ENCODE results near the gene ZNF579.

The ZNF579 gene

DNA sequence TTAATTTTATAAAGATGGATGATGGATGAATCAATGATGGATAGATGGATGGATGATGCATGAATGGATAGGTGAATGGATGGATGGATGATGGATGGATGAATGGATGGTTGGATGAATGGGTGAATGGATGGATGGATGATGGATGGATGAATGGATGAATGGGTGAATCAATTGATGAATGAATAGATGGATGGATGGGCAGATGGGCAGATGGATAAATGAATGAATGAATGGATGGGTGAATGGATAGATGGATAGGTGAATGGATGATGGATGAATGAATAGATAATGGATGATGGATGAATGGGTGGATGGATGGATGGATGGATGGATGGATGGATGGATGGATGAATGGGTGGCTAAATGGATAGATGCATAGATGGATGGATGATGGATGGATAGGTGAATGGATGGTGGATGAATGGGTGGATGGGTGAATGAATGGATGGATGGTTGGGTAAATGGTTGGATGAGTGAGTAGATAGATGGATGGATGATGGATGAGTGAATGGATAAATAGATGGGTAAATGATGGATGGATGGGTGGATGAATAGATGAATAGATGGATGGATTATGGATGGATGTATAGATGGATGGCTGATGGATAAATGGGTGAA is 12.8 kb downstream of the ZNF579 start:
- DNase-seq (ENCODE audit: low spot score): no peak

DNA sequence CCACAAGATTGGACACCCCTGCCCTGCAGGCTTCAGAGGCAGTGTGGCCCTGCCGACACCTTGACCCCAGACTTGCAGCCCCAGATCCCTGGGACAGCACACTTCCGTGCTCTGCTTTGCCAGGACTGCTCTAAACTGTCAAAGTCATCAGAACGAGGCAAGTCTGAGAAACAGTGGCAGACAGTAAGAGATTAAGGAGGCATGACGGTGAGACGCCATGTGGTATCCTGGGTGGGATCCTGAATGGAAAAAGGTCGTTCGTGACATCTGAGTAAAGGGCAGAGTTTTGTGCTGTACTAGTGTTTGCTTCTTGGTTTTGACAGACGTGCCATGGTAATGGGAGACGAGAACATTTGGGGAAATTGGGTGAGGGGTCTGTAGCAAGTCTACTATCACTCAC is 13.8 kb downstream of the ZNF579 start:
- no peak for DNase-seq (ENCODE audit: low spot score)

DNA sequence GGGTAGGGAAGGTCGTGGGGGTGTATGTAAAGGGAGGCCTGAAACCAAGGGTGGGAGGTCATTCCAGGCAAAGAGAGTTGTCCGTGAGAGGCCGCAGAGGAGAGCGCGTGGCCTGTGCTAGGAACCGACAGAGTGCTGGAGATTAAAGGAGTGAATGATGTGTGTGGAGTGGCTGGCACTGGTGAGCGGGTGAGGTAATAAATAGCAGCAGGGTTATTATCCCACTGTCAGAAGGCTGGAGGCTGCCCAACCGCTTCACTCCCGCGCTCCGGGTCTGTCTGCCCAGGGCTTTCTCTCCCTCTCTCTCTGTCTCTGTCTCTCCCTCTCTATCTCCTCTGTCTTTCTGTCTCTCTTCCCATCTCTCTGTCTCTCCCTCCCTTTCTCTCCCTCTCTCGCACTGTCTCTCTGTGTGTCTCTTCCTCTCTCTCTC is 17.4 kb downstream of the ZNF579 start:
- no peak for DNase-seq (ENCODE audit: low spot score)

DNA sequence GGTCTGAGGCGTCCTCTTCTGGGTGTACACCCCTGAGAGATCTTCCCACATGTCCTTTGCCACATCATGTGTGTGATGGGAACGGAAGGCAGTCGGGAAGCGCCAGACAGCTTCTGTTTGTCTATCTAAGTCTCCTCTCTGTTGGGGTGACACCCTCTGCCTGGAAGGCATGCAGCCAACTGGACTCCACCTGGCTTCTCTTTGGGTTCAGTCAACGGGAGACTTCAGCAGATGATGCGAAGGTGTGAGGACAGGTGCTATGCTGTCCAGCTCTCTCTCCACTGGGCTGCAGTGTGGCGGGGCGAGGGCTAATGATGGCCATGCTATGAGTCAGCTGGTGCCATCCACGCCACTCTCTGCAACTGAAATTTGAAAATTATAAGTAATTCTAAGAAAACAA is 21.0 kb downstream of the ZNF579 start:
- no peak for DNase-seq (ENCODE audit: low spot score)

DNA sequence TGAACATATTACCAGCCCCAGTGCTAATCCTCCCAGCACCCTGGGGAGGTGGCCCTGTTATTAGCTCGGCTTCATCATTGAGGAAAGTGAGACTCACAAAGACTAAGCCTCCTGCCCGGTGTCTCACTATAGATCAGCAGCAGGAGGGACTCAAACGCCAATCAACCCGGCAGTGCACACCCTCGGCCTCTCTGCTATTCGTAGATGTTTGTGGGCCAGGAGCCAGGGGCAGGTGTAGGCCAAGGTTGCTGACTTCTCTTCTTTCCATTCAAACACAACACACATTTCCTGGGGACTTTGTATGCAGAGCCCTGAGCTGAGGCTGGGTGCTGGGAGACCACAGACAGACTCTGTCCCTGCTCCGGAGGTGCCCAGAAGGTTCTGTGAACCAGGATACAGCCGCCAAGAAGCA is 25.9 kb downstream of the ZNF579 start:
- no peak for DNase-seq (ENCODE audit: low spot score)

DNA sequence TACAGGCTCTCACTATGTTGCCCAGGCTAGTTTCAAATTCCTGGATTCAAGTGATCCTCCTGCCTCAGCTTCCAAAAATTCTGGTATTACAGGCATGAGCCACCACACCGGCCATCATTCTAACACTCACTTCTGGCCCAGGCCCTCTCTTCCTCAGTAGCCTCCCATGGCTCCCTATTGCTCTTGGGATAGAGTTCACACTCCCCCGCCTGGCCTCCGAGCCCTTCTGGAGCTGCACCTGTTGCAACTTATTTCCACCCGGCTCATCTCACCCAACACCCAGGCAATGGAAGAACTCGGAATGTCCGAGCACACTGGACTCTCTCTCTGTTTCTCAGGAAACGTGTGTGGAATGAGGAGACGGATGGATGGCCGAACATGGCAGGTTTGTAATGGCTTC is 26.3 kb downstream of the ZNF579 start:
- DNase-seq (ENCODE audit: low spot score): no peak

DNA sequence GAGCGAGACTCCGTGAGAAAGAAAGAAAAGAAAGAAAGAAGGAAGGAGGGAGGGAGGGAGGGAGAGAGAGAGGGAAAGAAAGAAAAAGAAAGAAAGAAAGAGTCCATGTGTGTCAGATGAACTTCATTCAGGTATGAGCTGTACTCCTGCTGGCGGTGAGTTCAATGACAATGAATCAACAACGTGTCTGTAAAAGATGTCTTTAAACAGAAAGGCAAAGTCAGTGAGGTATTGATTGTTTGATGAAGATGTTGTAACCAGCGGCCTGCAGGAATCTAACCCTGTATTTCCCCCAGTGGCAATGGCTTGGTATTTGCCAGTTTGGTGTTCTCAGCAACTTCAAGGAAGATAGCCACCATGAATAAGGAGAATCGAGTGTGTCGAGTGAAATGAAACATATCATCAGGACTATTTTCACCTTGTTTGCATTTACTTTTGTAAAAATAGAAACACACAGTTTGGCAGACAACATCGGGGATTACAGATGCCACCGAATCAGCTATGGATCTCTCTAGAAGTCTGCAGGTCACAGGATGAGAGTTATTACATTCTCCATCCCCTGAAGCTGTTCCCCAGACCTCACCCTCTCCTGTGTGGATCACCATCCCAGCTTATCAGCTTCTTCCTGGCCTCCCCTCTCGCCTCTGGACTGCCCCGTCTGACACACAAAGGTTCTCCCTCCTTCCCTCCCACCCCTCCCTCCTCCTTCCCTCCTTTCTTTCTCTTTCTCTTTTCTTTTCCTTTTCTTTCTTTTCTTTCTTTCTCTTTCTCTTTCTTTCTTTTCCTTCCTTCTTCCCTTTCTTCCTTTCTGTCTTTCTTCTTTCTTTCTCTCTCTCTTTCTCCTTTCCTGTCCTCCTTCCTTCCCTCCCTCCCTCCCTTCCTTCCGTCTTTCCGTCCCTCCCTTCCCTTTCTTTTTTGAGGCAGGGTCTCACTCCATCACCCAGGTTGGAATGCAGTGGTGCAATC is 27.1 kb downstream of the ZNF579 start:
- DNase-seq (ENCODE audit: low spot score): no peak

DNA sequence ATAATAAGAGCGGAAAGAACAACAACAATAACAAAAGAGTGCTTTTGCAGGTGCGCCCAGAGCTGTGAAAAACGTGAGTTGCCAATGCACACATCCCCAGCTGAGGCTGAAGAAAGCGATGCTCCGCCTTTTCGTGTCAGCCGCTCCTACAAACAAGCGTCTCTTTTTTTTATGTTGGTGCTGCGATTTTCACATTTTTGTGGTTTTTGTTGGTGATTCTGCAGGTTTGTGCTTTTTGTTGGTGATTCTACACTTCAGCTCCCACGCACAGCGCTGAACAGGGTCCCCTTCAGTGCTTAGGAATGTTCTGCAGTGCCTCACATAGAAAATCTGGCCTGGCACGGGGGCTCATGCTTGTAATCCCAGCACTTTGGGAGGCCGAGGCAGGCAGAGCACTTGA is 28.0 kb downstream of the ZNF579 start:
- DNase-seq (ENCODE audit: low spot score): peak; percentile 9

DNA sequence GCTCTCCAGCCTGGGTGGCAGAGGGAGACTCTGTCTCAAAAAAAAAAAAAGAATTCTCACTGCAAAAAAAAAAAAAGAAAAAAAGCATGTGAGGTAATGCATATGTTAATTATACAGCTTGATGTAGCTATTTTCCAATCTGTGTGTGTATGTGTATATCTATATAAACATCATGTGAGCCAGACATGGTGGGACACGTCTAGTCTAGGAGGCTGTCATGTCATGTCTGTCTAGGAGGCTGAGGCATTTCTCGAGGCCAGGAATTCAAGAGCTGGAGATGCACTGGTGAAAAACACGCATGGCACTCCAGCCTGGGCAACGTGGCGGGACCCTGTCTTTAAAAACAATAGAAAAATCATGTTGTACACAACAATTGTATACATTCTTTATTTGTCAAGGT is 28.4 kb downstream of the ZNF579 start:
- DNase-seq (ENCODE audit: low spot score): no peak

DNA sequence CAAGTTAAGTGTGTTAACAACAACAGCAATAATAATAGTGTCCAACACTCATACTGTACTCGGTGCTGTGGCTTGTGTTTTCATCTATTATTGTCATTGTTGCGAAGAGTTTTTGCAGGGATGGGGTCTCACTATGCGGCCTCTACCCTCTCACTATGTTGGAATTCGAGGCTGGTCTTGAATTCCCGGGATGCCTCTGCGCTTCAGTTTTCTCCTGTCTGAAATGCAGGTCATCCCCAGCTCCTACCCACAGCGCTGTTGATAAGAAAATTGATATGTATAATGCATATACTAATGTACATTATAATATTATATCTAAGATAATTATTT is 30.4 kb downstream of the ZNF579 start:
- no peak for DNase-seq (ENCODE audit: low spot score)

DNA sequence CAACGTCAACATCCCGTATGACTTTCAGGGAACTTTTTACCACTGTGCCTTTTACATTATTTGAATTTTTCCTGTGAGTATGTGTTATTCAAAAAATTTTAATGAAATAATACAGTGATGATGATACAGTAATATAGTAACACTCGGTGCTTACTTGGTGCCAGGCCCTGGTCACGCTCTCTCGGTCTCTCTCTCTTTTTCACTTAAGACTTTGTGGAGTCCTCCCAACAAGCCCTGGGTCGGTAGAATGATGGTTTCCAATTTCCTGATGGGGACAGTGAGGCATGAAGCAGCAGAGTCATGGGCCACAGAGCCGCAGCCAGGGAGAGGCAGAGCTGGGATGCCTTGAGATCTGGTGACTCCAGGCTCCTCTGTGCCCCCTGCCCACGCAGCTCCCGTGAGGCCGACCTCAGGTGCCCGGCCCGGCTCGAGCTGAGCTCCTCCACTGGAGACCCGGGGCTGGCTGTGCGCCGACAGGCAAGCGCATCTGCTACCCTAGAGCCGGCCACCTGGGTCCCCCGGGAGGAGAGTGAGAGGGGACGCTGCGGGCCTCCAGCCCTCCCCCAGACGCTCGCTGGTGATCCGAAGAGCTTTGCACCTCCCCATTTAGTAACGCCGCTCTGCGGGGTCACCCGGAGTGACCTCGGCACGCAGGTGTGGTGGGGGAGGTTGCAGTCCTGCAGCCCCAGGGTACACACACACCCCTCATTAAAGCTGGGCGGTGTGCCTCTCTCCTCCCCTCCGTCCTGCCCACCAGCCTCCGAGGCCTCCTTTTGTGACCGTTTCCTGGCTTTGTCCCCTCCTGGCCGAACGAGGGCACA is 30.9 kb downstream of the ZNF579 start:
- peak; percentile 94 for DNase-seq (ENCODE audit: low spot score)

DNA sequence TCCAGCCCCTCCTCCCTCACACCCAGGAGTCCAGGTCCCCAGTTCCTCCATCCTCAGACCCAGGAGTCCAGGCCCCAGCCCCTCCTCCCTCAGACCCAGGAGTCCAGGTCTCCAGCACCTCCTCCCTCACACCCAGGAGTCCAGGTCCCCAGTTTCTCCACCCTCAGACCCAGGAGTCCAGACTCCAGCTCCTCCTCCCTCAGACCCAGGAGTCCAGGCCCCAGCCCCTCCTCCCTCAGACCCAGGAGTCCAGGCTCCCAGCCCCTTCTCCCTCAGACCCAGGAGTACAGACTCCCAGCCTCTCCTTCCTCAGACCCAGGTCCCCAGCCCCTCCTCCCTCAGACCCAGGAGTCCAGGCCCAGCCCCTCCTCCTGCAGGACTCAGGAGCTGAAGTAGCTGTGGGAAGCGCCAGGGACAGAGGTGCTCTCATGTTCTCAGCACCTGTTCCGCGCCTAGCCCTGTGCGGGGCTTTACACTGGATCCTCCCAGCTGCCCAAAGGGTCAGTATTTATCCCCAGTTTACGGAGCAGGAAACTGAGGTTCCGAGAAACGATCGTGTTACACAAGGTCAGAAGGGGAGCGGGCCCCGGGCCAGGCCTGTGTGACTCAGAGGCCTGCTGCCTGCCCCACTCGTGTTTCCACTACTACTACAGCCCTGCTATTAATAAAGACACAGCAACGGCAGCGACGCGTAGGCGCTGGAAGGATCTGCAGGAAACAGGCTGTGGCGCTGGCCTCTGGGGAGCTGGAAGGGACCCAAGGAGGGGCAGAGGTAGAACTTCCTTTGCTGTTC is 33.6 kb downstream of the ZNF579 start:
- peak; percentile 6 for DNase-seq (ENCODE audit: low spot score)

DNA sequence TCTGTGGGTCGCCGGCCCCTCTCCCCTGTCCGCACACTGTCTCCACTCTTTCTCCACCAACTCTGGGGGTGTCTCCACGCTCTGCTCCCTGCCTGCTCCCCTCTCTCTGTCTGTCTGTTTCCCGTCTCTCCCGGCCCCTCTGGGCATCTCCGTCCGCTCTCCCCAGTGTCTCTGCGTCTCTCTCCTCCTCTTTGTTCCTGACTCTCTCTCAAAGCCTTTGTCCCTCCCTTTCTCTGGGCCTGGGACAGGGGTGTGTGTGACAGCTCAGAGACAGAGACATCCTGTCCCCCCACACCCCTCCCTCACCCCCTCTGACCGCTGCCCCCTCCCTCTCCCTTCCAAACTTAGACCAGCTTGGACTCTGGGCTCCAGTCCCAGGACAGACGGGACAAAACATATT is 34.6 kb downstream of the ZNF579 start:
- DNase-seq (ENCODE audit: low spot score): no peak

DNA sequence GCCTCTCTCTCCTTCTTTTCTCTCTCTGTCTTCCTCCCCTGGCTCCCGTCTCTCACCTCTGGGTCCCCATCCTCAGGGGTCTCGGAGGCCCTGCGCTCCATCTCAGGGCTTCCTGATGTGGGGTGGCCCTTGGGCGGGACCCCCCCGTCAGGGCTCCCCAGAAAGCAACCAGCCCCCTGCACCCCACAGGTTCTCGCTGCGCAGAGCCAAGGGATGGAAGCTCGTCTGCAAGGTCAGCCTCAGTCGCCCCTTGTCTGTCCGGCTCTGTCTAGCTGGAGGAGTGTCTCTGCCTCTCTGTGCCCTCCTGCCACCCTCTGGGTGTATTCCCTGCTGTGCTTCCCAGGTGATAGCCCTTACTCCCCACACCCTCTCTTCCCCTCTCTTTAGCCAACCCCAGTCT is 35.2 kb downstream of the ZNF579 start, which contains the start of gene SBK3:
Gene SBK3 (minus strand): TSS at position 101 of the 400 bp plus-strand sequence. CDS start 0 bp downstream, at position 101.
- no peak for DNase-seq (ENCODE audit: low spot score)

DNA sequence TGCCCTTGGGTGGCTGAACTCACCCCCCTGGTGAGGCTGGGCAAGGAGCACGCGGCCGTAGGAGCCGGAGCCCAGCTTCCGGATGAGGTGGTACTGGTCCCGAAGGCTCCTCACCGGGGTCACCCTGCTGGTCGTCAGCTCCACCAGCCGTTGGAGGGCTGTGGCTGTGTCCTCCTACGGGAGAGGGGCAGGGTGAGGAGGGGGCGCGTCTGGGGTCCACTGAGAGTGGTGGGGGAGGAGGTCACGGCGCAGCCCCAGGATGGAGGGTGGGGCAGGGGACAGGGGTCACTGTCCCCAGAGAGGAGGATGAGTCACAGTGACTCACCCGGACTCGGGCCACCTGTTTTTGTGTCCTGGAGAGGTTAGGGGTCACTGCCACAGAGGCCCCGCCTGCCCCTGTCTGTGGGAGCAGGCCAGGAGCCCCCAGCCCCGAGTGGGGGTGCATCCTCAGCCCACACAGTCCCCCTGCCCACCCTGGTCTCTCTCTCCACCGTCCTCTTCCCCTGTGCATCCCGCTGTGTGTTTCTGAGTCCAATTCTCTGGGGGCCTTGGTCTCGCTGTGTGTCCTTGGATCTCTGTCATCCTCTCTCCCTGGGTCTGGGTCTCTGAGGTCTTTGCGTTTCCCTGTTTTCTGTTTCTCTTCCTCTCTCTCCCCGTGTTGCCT is 35.7 kb downstream of the ZNF579 start:
- no peak for DNase-seq (ENCODE audit: low spot score)

DNA sequence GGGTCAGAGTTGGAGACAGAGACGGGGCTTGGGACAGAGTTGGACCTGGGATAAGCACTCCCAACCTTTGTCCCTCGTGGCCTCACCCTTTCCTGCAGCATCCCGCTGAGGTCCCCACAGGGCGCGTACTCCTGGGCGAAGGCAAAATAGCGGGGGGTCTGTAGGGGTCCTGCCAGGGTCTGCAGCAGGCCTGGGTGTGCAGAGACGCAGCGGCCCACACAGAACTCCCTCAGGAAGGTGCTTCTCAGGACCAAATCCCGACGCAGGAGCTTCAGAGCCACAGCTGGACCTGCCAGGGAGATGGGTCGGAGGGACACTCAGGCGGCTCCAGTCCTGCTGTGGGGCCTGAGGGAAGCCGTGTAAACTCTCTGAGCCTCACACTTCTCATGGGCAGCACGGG is 36.6 kb downstream of the ZNF579 start:
- DNase-seq (ENCODE audit: low spot score): no peak

DNA sequence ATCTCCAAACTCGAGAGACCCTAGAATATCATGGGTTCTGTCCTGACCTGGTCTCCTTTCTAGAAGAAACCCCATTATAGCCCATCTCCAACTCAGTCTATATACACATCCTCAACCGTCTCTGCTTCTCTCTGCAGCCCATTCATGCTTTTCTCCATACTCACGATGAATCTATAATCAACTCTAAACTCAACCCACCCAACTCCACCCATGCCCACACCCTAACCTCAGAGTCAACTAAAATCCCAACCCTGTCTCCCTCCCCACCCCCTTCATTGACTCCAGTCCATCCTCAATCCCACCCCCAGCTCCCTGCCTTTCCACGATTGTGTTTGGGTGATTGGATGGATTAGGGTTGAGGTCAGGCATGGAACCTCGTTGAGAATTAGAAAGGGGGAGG is 37.1 kb downstream of the ZNF579 start:
- DNase-seq (ENCODE audit: low spot score): no peak

DNA sequence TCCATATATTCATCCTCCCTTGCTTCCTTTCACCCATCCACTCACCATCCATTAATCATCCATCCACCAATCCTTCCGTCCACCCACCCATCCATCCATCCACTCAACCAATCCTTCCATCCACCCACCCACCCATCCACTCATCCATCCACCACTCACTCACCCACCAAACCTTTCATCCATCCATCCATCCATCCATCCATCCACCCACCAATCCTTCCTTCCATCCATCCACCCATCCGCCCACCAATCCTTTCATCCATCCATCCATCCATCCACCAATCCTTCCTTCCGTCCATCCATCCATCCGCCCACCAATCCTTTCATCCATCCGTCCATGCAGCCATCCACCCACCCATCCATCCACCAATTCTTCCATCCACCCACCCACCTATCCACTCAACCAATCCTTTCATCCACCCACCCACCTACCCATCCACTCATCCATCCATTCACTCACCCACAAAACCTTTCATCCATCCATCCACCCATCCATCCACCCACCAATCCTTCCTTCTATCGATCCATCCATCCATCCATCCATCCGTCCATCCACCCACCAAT is 38.3 kb downstream of the ZNF579 start:
- DNase-seq (ENCODE audit: low spot score): no peak

DNA sequence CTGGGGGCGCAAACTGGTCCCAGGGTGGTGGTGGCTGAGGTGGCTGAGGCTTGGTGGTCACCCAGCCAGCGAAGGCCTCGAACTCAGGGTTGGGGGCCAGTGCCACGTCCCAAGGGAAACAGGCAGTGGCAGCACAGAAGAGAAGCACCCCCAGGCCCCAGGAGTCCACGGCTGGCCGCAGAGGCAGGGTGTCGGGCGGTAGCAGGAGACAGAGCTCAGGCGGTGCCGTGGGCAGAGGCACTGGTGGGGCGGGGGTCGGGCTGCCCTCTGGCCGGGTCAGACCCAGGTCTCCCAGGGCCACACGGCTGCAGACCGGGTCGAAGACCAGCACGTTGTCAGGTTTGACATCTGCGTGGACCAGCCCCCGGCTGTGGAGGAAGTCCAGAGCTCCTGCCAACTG is 39.6 kb downstream of the ZNF579 start:
- DNase-seq (ENCODE audit: low spot score): no peak

DNA sequence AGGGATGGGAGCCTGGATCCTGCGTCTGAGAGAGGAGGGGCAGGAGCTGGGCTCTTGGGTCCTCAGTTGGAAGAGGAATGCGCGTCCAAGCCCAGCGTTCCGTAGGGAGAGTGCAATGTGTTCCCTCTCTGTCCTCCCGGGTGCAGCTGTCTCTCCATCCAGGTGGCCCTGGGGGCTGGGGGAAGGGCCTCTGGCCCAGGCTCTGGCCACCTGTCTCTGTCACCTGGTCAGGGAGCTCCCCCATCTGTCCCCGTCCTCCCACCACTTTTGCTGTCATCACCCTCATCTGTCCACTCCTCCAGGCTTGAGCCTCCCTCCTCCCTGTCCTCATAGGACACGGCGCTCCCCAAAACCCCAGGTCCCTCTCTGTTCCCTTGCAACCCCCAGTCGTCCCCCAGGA is 40.0 kb downstream of the ZNF579 start:
- no peak for DNase-seq (ENCODE audit: low spot score)

Measured in kidney tubule cell (primary cell).